NT2/D1 (cell line): Measurements from ENCODE around the gene NRCAM.
"Not testable (repeated sequence)": the region's sequence is repeated elsewhere in the genome, so short reads cannot be mapped to it uniquely, and the experiment has no call there.

ENCODE experiments used
- DNase-seq: peaks from one replicate; pipeline ENCODE4 v3.0.0-alpha.2; 2011; ENCODE audit warnings: low read depth, low spot score
- H3K27me3 ChIP-seq: 2 replicates; pipeline ENCODE4 v1.6.0; 2011; ENCODE audit warnings: mild to moderate bottlenecking; ENCODE audit not compliant: insufficient read length, insufficient read depth
- H3K36me3 ChIP-seq: 2 replicates; pipeline ENCODE4 v1.6.1; 2011; ENCODE audit warnings: mild to moderate bottlenecking, low read length, mixed read lengths; ENCODE audit not compliant: insufficient read depth, insufficient read length
- H3K4me1 ChIP-seq: 2 replicates; pipeline ENCODE4 v1.5.1; 2011; ENCODE audit not compliant: insufficient read depth, insufficient read length
- H3K4me3 ChIP-seq: 2 replicates; pipeline ENCODE4 v1.5.1; 2011; ENCODE audit warnings: low read depth; ENCODE audit not compliant: insufficient read length
- H3K9ac ChIP-seq: 2 replicates; pipeline ENCODE4 v1.6.0; 2011; ENCODE audit warnings: low read depth; ENCODE audit not compliant: insufficient read length
- H3K9me3 ChIP-seq: 2 replicates; pipeline ENCODE4 v1.5.1; 2011; ENCODE audit warnings: mild to moderate bottlenecking, low read length; ENCODE audit not compliant: insufficient read depth
- SUZ12 ChIP-seq: IDR thresholded peaks from 2 replicates; pipeline ENCODE4 v1.6.1; 2011; ENCODE audit not compliant: insufficient read length, insufficient read depth; ENCODE audit errors: extremely low read depth
- YY1 ChIP-seq: IDR thresholded peaks from 2 replicates; pipeline ENCODE4 v1.6.1; 2011; ENCODE audit not compliant: insufficient read length, insufficient read depth
- ZNF274 ChIP-seq: IDR thresholded peaks from 2 replicates; pipeline ENCODE4 v1.6.1; 2011; ENCODE audit warnings: mild to moderate bottlenecking, low read depth, low read length

NRCAM gene

GRCh38 chr7:108404509-108405420 is 51.5 kb downstream of the NRCAM start:
- TF ChIP-seq ZNF274 (no peak), YY1 (no peak), SUZ12 (no peak)
- H3K4me1 ChIP-seq = no peaks in the 10 kb centered on the region

GRCh38 chr7:108403597-108404217 is 52.5 kb downstream of the NRCAM start:
- TF ChIP-seq ZNF274 = no peak
- TF ChIP-seq SUZ12 = no peak
- TF ChIP-seq YY1 = no peak
- no peak for DNase-seq
- no peaks in the 10 kb centered on the region for H3K4me1 ChIP-seq
- H3K4me3 ChIP-seq = no peak overlapping the region
- H3K36me3 ChIP-seq = no peaks in the 10 kb centered on the region
- H3K9ac ChIP-seq = no peak overlapping the region
- no peaks in the 10 kb centered on the region for H3K27me3 ChIP-seq
- H3K9me3 ChIP-seq = no peaks in the 10 kb centered on the region

More at GRCh38 chr7:108404509-108405420, 51.5 kb downstream of the NRCAM start:
- no peak overlapping the region for H3K9ac ChIP-seq
- DNase-seq = no peak
- no peak overlapping the region for H3K4me3 ChIP-seq
- H3K36me3 ChIP-seq = no peaks in the 10 kb centered on the region
- H3K27me3 ChIP-seq = no peaks in the 10 kb centered on the region
- no peaks in the 10 kb centered on the region for H3K9me3 ChIP-seq

GRCh38 chr7:108402865-108403264 is 53.4 kb downstream of the NRCAM start:
- Histone ChIP-seq H3K4me1 (no peaks in the 10 kb centered on the region), H3K9ac (no peak overlapping the region), H3K36me3 (no peaks in the 10 kb centered on the region), H3K9me3 (no peaks in the 10 kb centered on the region), H3K27me3 (no peaks in the 10 kb centered on the region), H3K4me3 (no peak overlapping the region)
- no peak for DNase-seq
- TF ChIP-seq SUZ12 (no peak), ZNF274 (no peak), YY1 (no peak)

GRCh38 chr7:108396080-108396479 is 60.2 kb downstream of the NRCAM start:
- no peak for TF ChIP-seq SUZ12
- TF ChIP-seq ZNF274 = no peak
- no peak for TF ChIP-seq YY1
- no peaks in the 10 kb centered on the region for H3K27me3 ChIP-seq

GRCh38 chr7:108395426-108395825 is 60.8 kb downstream of the NRCAM start:
- TF ChIP-seq ZNF274 = no peak
- Histone ChIP-seq H3K4me1 (no peaks in the 10 kb centered on the region), H3K36me3 (no peaks in the 10 kb centered on the region), H3K9me3 (no peaks in the 10 kb centered on the region), H3K4me3 (no peak overlapping the region), H3K9ac (no peak overlapping the region), H3K27me3 (no peaks in the 10 kb centered on the region)
- DNase-seq = no peak

More at GRCh38 chr7:108396080-108396479, 60.2 kb downstream of the NRCAM start:
- no peaks in the 10 kb centered on the region for H3K4me1 ChIP-seq
- no peak for DNase-seq
- no peak overlapping the region for H3K9ac ChIP-seq
- H3K4me3 ChIP-seq = no peak overlapping the region
- no peaks in the 10 kb centered on the region for H3K9me3 ChIP-seq
- no peaks in the 10 kb centered on the region for H3K36me3 ChIP-seq

- not testable (repeated sequence) for H3K27me3 ChIP-seq, DNase-seq
Measured at GRCh38 chr7:108393097-108393496, 63.1 kb downstream of the NRCAM start.

GRCh38 chr7:108387686-108388085 is 68.5 kb downstream of the NRCAM start:
- H3K4me1 ChIP-seq, H3K4me3 ChIP-seq, H3K36me3 ChIP-seq, H3K9me3 ChIP-seq, H3K27me3 ChIP-seq, H3K9ac ChIP-seq, DNase-seq: not testable (repeated sequence)

More at GRCh38 chr7:108393097-108393496, 63.1 kb downstream of the NRCAM start:
- H3K9me3 ChIP-seq, H3K4me3 ChIP-seq, H3K9ac ChIP-seq, H3K4me1 ChIP-seq, H3K36me3 ChIP-seq: not testable (repeated sequence)

- Histone ChIP-seq H3K9ac (no peak overlapping the region), H3K9me3 (no peaks in the 10 kb centered on the region), H3K27me3 (no peaks in the 10 kb centered on the region), H3K4me1 (no peaks in the 10 kb centered on the region), H3K36me3 (no peaks in the 10 kb centered on the region), H3K4me3 (no peak overlapping the region)
- no peak for TF ChIP-seq ZNF274
- no peak for TF ChIP-seq SUZ12
- TF ChIP-seq YY1 = no peak
- no peak for DNase-seq
Measured at GRCh38 chr7:108385834-108386422, 70.3 kb downstream of the NRCAM start.
